Anterior cingulate cortex (tissue), 58 donors: ENCODE results near the gene PPAT.

Experiments used
- DNase-seq, 58 donors: peaks; one replicate each; lab custom pipeline; 2025; lab: John Stamatoyannopoulos, UW

Gene PPAT

GRCh38 chr4:56438766-56439165 is 3.4 kb upstream of the PPAT start:
- no peak for DNase-seq

GRCh38 chr4:56434599-56435139 is 746 bp downstream of the PPAT start:
- peak in 39 of 58 donors; percentile 20 to 75 (median 46) for DNase-seq

- no peak for DNase-seq
Observed at GRCh38 chr4:56433280-56433679, 2.1 kb downstream of the PPAT start.

- no peak for DNase-seq
Observed at GRCh38 chr4:56430203-56430602, 5.2 kb downstream of the PPAT start.

GRCh38 chr4:56427179-56427578 is 8.2 kb downstream of the PPAT start:
- DNase-seq, result no peak

- no peak for DNase-seq
Observed at GRCh38 chr4:56426273-56426672, 9.1 kb downstream of the PPAT start.

GRCh38 chr4:56425518-56425917 is 9.9 kb downstream of the PPAT start:
- no peak for DNase-seq

GRCh38 chr4:56424697-56425514 is 10.5 kb downstream of the PPAT start:
- peak in 3 of 58 donors; percentile 0 to 17 (median 7) for DNase-seq

GRCh38 chr4:56424176-56424575 is 11.2 kb downstream of the PPAT start:
- DNase-seq, result no peak

- no peak for DNase-seq
Observed at GRCh38 chr4:56417396-56417795, 18.0 kb downstream of the PPAT start.

GRCh38 chr4:56416349-56416748 is 19.1 kb downstream of the PPAT start:
- no peak for DNase-seq

GRCh38 chr4:56414135-56414670 is 21.2 kb downstream of the PPAT start:
- no peak for DNase-seq

GRCh38 chr4:56410247-56411062 is 25.0 kb downstream of the PPAT start:
- DNase-seq, result peak in 32 of 58 donors; percentile 2 to 87 (median 22)

GRCh38 chr4:56409511-56410090 is 25.8 kb downstream of the PPAT start:
- DNase-seq, result no peak

- no peak for DNase-seq
Observed at GRCh38 chr4:56408978-56409377, 26.4 kb downstream of the PPAT start.

GRCh38 chr4:56406151-56406550 is 29.3 kb downstream of the PPAT start:
- DNase-seq, result no peak

GRCh38 chr4:56405016-56405415 is 30.4 kb downstream of the PPAT start:
- no peak for DNase-seq

GRCh38 chr4:56400560-56400959 is 34.9 kb downstream of the PPAT start:
- peak in 1 of 58 donors; percentile 13 for DNase-seq

- no peak for DNase-seq
Observed at GRCh38 chr4:56391270-56391669, 44.1 kb downstream of the PPAT start.

- no peak for DNase-seq
Observed at GRCh38 chr4:56389558-56389957, 45.9 kb downstream of the PPAT start.

GRCh38 chr4:56388306-56388705 is 47.1 kb downstream of the PPAT start:
- DNase-seq, result peak in 1 of 58 donors; percentile 2
